Activated CD8-positive, alpha-beta memory T cell treated with anti-CD3 and anti-CD28 coated beads, Interleukin-2, amount 50 U/mL, for 1 hour (primary cell): Measurements from ENCODE around the gene ARF6.
"Not testable (repeated sequence)": the region's sequence is repeated elsewhere in the genome, so short reads cannot be mapped to it uniquely, and the experiment has no call there.

Experiments used
- DNase-seq: peaks from one replicate; pipeline ENCODE4 v3.0.0-alpha.2; 2020; ENCODE audit errors: extremely low read depth

ARF6 gene

GRCh38 chr14:49892636-49893308 lies at the start of gene ARF6:
ARF6 (plus strand) TSS chr14:49893082; CDS start chr14:49893737, 655 bp downstream.
- DNase-seq = peak; percentile 93

- DNase-seq = no peak
Observed at GRCh38 chr14:49849213-49849847, 43.6 kb upstream of the ARF6 start.

- DNase-seq = no peak
Observed at GRCh38 chr14:49851813-49852212, 41.1 kb upstream of the ARF6 start.

- DNase-seq = peak; percentile 59
Observed at GRCh38 chr14:49852301-49853157, 40.4 kb upstream of the ARF6 start, which contains the start of gene NEMF. NEMF (minus strand) TSS chr14:49852788; CDS start chr14:49852753, 35 bp downstream.

GRCh38 chr14:49853158-49853477 lies 39.8 kb upstream of the ARF6 start:
- DNase-seq = no peak

GRCh38 chr14:49853572-49854375 lies 39.1 kb upstream of the ARF6 start:
- DNase-seq = no peak

GRCh38 chr14:49857427-49858003 lies 35.4 kb upstream of the ARF6 start:
- DNase-seq = no peak

GRCh38 chr14:49858383-49858782 lies 34.5 kb upstream of the ARF6 start:
- no peak for DNase-seq

GRCh38 chr14:49860988-49861698 lies 31.7 kb upstream of the ARF6 start:
- DNase-seq = no peak

- DNase-seq = no peak
Observed at GRCh38 chr14:49861699-49862088, 31.2 kb upstream of the ARF6 start.

GRCh38 chr14:49862089-49862673 lies 30.7 kb upstream of the ARF6 start:
- DNase-seq = peak; percentile 76

GRCh38 chr14:49863487-49864281 lies 29.2 kb upstream of the ARF6 start:
- no peak for DNase-seq

- DNase-seq = no peak
Observed at GRCh38 chr14:49865431-49865859, 27.4 kb upstream of the ARF6 start.

- peak; percentile 91 for DNase-seq
Observed at GRCh38 chr14:49867831-49868719, 24.8 kb upstream of the ARF6 start.

- no peak for DNase-seq
Observed at GRCh38 chr14:49868720-49869114, 24.2 kb upstream of the ARF6 start.

GRCh38 chr14:49870908-49871307 lies 22.0 kb upstream of the ARF6 start:
- DNase-seq = no peak

- DNase-seq = not testable (repeated sequence)
Observed at GRCh38 chr14:49873548-49873947, 19.3 kb upstream of the ARF6 start.

- DNase-seq = no peak
Observed at GRCh38 chr14:49875640-49876198, 17.2 kb upstream of the ARF6 start.
